Adrenal gland (tissue), 5 donors: ENCODE results near the gene TIMP3.

Experiments used
- POLR2A ChIP-seq, 2 donors: fragments of 450-650 bp; IDR thresholded peaks; one replicate each; pipeline ENCODE4 v1.6.1; 2017; ENCODE audit warnings: antibody characterized with exemption in 2 of 2, mild to moderate bottlenecking in 2 of 2, moderate library complexity in 1 of 2
- TF ChIP-seq, protein P1 (sequence below), 6 experiments: fragments of 450-650 bp in 4 of 6; fragments of 200-600 bp in 2 of 6; sonication (generic) in 1 of 6; IDR thresholded peaks; 1 replicate in 5 of 6; 2 replicates in 1 of 6; pipeline versions ENCODE4 v1.5.1 to v1.8.0; 2016 to 2021; ENCODE audit warnings: antibody characterized with exemption in 6 of 6, mild to moderate bottlenecking in 2 of 6, moderate library complexity in 1 of 6
- donor health status: DM: no; HTN: no; CAD: no.

DNA sequence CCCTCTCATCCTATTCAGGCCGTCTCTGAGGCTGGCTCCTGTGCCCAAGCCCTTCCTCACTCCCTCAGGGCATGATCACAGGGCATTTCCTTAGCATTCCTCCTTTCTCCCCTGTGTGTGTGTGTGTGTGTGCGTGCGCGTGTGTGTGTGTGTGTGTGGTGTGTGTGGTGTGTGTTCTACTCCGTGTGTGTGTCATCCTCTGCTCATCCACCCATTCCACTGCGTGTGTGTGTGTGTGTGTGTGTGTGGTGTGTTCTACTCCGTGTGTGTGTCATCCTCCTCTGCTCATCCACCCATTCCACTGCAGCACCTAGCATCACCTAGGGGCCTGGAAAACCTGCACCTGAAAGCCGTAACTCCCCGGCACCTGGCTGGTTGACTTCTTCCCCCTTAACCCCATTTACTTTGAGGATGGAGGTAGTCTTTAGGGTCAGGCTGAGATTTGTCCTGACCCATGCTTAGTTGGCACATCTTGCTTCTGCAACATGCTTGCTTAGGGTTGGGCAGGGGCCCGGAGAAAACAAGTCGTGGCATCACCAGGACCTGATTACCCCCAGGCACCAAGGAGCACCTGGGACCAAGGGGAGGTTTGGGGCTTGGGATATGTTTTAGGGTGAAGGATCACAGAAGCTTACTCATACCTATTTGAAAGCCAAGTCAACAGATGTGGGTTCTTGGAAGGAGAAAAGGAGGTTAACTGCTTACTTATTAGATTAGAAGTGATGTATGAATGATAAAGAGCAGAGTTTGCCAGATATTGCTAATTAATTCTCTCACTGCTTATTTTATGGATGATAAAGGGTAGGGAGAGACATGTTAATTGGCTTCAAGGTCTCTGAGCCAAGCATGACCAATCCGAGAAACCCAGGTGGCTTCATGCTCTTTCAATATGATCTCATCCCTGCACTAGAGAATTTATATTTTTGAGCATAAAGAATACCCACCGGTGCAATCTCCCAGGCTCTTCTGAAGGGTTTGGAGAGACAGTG, 18.9 kb downstream of the TIMP3 start:
- TF ChIP-seq, protein P1, sequence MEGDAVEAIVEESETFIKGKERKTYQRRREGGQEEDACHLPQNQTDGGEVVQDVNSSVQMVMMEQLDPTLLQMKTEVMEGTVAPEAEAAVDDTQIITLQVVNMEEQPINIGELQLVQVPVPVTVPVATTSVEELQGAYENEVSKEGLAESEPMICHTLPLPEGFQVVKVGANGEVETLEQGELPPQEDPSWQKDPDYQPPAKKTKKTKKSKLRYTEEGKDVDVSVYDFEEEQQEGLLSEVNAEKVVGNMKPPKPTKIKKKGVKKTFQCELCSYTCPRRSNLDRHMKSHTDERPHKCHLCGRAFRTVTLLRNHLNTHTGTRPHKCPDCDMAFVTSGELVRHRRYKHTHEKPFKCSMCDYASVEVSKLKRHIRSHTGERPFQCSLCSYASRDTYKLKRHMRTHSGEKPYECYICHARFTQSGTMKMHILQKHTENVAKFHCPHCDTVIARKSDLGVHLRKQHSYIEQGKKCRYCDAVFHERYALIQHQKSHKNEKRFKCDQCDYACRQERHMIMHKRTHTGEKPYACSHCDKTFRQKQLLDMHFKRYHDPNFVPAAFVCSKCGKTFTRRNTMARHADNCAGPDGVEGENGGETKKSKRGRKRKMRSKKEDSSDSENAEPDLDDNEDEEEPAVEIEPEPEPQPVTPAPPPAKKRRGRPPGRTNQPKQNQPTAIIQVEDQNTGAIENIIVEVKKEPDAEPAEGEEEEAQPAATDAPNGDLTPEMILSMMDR (IDR thresholded peaks at IDR 0.05), result no peak
- TF ChIP-seq POLR2A (IDR thresholded peaks at IDR 0.05), result no peak
